Measurements from ENCODE around the gene KDM6B.

DNA sequence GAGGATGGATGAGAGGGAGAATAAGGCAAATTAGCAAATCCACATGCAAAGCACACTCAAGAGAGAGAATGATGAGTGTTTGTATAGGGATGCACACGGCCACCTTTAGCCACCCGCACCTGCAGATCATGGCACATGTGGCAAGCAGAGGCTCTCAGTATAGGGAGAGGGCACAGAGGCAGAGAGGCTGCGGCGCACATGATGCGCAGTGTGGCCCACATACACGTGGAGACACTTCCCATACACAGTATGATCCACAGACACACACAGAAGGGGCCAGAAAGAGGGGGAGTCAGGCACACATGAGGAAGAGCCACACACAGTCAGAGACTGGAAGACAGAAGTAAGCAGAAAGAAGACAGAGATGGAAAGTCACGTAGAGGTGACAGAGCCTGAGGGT lies 48.1 kb downstream of the KDM6B start:
- TF ChIP-seq ZBTB20 (tag by site-specific recombination; IDR thresholded peaks at IDR 0.05) (no peak), KLF9 (tag by site-specific recombination; IDR thresholded peaks at IDR 0.05; ENCODE audit: low read depth) (no peak), ZNF350 (tag by site-specific recombination; IDR thresholded peaks at IDR 0.05) (no peak)
- TF ChIP-seq, protein P1, sequence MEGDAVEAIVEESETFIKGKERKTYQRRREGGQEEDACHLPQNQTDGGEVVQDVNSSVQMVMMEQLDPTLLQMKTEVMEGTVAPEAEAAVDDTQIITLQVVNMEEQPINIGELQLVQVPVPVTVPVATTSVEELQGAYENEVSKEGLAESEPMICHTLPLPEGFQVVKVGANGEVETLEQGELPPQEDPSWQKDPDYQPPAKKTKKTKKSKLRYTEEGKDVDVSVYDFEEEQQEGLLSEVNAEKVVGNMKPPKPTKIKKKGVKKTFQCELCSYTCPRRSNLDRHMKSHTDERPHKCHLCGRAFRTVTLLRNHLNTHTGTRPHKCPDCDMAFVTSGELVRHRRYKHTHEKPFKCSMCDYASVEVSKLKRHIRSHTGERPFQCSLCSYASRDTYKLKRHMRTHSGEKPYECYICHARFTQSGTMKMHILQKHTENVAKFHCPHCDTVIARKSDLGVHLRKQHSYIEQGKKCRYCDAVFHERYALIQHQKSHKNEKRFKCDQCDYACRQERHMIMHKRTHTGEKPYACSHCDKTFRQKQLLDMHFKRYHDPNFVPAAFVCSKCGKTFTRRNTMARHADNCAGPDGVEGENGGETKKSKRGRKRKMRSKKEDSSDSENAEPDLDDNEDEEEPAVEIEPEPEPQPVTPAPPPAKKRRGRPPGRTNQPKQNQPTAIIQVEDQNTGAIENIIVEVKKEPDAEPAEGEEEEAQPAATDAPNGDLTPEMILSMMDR (tag by site-specific recombination; IDR thresholded peaks at IDR 0.05), result no peak
- TF ChIP-seq, protein P2, sequence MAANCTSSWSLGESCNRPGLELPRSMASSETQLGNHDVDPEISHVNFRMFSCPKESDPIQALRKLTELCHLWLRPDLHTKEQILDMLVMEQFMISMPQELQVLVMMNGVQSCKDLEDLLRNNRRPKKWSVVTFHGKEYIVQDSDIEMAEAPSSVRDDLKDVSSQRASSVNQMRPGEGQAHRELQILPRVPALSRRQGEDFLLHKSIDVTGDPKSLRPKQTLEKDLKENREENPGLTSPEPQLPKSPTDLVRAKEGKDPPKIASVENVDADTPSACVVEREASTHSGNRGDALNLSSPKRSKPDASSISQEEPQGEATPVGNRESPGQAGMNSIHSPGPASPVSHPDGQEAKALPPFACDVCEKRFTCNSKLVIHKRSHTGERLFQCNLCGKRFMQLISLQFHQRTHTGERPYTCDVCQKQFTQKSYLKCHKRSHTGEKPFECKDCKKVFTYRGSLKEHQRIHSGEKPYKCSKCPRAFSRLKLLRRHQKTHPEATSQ (tag by site-specific recombination; IDR thresholded peaks at IDR 0.05), result no peak
- TF ChIP-seq, protein P3, sequence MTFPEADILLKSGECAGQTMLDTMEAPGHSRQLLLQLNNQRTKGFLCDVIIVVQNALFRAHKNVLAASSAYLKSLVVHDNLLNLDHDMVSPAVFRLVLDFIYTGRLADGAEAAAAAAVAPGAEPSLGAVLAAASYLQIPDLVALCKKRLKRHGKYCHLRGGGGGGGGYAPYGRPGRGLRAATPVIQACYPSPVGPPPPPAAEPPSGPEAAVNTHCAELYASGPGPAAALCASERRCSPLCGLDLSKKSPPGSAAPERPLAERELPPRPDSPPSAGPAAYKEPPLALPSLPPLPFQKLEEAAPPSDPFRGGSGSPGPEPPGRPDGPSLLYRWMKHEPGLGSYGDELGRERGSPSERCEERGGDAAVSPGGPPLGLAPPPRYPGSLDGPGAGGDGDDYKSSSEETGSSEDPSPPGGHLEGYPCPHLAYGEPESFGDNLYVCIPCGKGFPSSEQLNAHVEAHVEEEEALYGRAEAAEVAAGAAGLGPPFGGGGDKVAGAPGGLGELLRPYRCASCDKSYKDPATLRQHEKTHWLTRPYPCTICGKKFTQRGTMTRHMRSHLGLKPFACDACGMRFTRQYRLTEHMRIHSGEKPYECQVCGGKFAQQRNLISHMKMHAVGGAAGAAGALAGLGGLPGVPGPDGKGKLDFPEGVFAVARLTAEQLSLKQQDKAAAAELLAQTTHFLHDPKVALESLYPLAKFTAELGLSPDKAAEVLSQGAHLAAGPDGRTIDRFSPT (tag by site-specific recombination; IDR thresholded peaks at IDR 0.05), result no peak
